Measurements from ENCODE around the gene COL15A1. TPM values are rescaled to one million over a fixed set of nuclear protein-coding genes. Genes with fewer than 3 reads are reported as not detected.
"Not testable (repeated sequence)": the region's sequence is repeated elsewhere in the genome, so short reads cannot be mapped to it uniquely, and the experiment has no call there.

The COL15A1 gene
- total and polyA plus RNA-seq, 3 experiments from 2014 or later = 0.07 TPM; not detected in 2

DNA sequence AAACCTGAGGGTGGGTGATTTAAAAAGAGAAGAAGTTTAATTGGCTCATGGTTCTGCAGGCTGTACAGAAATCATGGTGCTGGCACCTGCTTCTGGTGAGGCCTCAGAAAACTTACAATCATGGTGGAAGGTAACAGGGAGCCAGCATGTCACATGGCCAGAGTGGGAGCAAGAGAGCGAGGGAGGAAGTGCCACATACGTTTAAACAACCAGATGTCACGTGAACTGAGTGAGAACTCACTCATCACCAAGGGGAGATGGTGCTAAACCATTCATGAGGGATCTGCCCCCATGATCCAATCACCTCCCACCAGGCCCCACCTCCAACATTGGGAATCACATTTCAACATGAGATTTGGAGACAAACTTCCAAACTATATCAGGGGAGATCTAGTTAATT, 41.9 kb upstream of the COL15A1 start:
- H3K27me3 Mint-ChIP-seq = peaks cover 6 to 13% of the 10 kb centered on the region in 2 donors
- CTCF ChIA-PET = not testable (repeated sequence)

DNA sequence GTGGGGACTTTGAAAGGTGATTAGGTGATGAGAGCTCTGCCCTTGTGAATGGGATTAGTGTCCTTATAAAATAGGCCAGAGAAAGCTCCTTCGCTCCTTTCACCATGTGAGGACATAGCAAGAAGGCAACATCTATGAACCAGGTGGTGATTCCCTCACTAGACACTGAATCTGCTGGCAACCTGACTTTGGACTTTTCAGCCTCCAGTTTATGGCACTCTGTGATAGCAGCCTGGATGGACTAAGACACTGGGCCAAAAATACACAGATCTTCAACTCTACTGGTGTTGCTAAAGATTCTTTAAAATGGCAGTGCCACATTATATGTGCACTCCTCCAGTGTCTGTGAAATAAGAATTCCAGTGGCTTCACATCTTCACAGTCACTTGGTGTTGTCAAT, 41.2 kb upstream of the COL15A1 start:
- Mint-ChIP-seq H3K27ac (no peak overlapping the region), H3K4me3 (no peak overlapping the region), H3K27me3 (peaks cover 6 to 8% of the 10 kb centered on the region in 2 donors), H3K36me3 (no peaks in the 10 kb centered on the region), H3K9me3 (no peaks in the 10 kb centered on the region), H3K4me1 (no peaks in the 10 kb centered on the region)
- no peaks in the 10 kb centered on the region for H3K9me3 ChIP-seq (ENCODE audit: low read length)
- ChIA-PET CTCF (no interaction called here), POLR2A (no interaction called here)
- no peak overlapping the region for H3K4me3 ChIP-seq (ENCODE audit: low read length)
- H3K27ac ChIP-seq (ENCODE audit: low read depth, low read length) = no peak overlapping the region
- H3K36me3 ChIP-seq (ENCODE audit: insufficient read depth, low read length) = no peaks in the 10 kb centered on the region
- DNase-seq = no peak
- no peaks in the 10 kb centered on the region for H3K4me1 ChIP-seq (ENCODE audit: insufficient read depth, low read length)
- H3K27me3 ChIP-seq (ENCODE audit: insufficient read depth, low read length, poor library complexity, severe bottlenecking) = no peaks in the 10 kb centered on the region

More for the DNA sequence above, 41.9 kb upstream of the COL15A1 start:
- POLR2A ChIA-PET; H3K27ac ChIP-seq (ENCODE audit: low read depth, low read length); H3K4me3 Mint-ChIP-seq; H3K4me3 ChIP-seq (ENCODE audit: low read length); H3K9me3 ChIP-seq (ENCODE audit: low read length); H3K36me3 ChIP-seq (ENCODE audit: insufficient read depth, low read length); H3K27ac Mint-ChIP-seq; H3K9me3 Mint-ChIP-seq; H3K36me3 Mint-ChIP-seq; H3K27me3 ChIP-seq (ENCODE audit: insufficient read depth, low read length, poor library complexity, severe bottlenecking); DNase-seq; H3K4me1 ChIP-seq (ENCODE audit: insufficient read depth, low read length); H3K4me1 Mint-ChIP-seq: not testable (repeated sequence)

DNA sequence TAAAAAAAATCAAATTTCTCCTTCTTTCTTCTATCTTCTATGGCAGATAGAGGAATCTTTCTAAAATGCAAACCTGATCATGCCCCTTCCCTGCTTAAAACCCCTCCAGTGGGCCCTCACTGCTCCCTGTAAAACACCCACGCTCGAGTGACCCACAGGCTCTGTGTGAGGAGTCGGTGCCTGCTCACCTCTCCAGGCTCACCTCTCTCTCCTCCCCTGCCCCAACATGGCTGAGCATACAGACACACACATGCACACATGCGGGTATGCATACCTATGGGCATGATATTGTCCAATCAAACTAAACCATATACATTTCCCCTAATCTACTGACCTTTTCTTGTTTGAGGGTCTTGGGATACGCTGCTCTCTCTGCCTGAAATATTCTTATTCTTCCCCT, 40.8 kb upstream of the COL15A1 start:
- Histone ChIP-seq H3K27me3 (ENCODE audit: insufficient read depth, low read length, poor library complexity, severe bottlenecking) (no peaks in the 10 kb centered on the region), H3K9me3 (ENCODE audit: low read length) (no peaks in the 10 kb centered on the region), H3K27ac (ENCODE audit: low read depth, low read length) (no peak overlapping the region), H3K36me3 (ENCODE audit: insufficient read depth, low read length) (no peaks in the 10 kb centered on the region), H3K4me3 (ENCODE audit: low read length) (no peak overlapping the region), H3K4me1 (ENCODE audit: insufficient read depth, low read length) (no peaks in the 10 kb centered on the region)
- Mint-ChIP-seq H3K9me3 (no peaks in the 10 kb centered on the region), H3K27ac (peak overlapping the region in 1 of 8 donors; percentile 76), H3K4me1 (no peaks in the 10 kb centered on the region), H3K36me3 (no peaks in the 10 kb centered on the region), H3K27me3 (peaks cover 6 to 7% of the 10 kb centered on the region in 2 donors), H3K4me3 (no peak overlapping the region)
- CTCF ChIA-PET = no interaction called here
- POLR2A ChIA-PET = no interaction called here
- DNase-seq = no peak

DNA sequence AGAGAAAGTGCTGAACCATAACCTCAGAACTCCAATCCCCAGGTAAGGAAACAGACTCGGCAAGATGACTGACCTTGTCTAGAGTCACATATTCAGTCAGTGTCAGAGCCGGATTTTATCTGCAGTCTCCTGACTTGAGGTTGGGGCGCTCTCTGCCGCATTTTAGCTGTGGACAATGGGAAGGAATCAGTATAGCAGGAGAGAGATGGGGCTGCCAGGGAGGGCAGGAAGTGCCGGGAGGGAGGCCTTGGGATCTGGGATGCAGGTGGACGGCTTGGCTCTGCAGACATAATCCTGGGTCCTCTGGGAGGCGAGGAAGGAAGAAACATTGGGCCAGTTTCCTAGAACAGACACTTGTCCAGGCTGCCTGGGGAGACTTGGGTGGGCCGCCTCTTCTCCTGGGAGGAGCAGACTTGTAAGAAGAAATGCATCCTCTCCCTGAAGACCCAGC, 39.7 kb upstream of the COL15A1 start:
- CTCF ChIA-PET = no interaction called here
- H3K4me3 Mint-ChIP-seq = no peak overlapping the region

DNA sequence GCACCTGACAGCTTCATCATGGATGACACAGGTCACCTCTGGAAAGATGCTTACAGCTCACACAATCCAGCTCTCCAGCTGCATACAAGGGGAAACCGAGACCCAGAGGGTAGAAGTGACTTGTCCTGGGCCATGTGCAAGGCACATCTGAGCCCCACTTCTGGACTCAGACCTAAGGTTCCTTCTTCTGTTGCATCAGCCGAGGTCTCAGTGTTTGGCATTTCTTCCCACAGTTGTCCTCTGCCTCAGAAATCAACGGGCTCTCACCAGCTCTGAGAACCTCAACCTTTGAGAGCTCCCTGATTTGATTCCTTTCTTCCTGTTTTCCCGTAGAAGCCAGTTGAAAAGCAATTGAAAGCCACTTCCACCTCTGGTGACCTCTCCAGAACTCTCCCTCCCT, 38.7 kb upstream of the COL15A1 start:
- Histone ChIP-seq H3K27ac (ENCODE audit: low read depth, low read length) (no peak overlapping the region), H3K36me3 (ENCODE audit: insufficient read depth, low read length) (no peaks in the 10 kb centered on the region), H3K4me1 (ENCODE audit: insufficient read depth, low read length) (no peaks in the 10 kb centered on the region), H3K9me3 (ENCODE audit: low read length) (no peaks in the 10 kb centered on the region), H3K27me3 (ENCODE audit: insufficient read depth, low read length, poor library complexity, severe bottlenecking) (no peaks in the 10 kb centered on the region), H3K4me3 (ENCODE audit: low read length) (no peak overlapping the region)
- H3K27me3 Mint-ChIP-seq = peaks cover 3 to 6% of the 10 kb centered on the region in 2 donors
- H3K4me1 Mint-ChIP-seq = no peaks in the 10 kb centered on the region
- DNase-seq = no peak
- ChIA-PET CTCF (interaction anchor here (1.3 kb wide), 1 partner anchor 56 kb away, joined by 3 read pairs; no protein-coding TSS in a partner anchor), POLR2A (no interaction called here)
- no peaks in the 10 kb centered on the region for H3K36me3 Mint-ChIP-seq
- no peaks in the 10 kb centered on the region for H3K9me3 Mint-ChIP-seq
- no peak overlapping the region for H3K4me3 Mint-ChIP-seq
- H3K27ac Mint-ChIP-seq = no peak overlapping the region

More for the DNA sequence above, 39.7 kb upstream of the COL15A1 start:
- Histone ChIP-seq H3K27ac (ENCODE audit: low read depth, low read length) (no peak overlapping the region), H3K36me3 (ENCODE audit: insufficient read depth, low read length) (no peaks in the 10 kb centered on the region), H3K27me3 (ENCODE audit: insufficient read depth, low read length, poor library complexity, severe bottlenecking) (no peaks in the 10 kb centered on the region), H3K4me1 (ENCODE audit: insufficient read depth, low read length) (no peaks in the 10 kb centered on the region), H3K4me3 (ENCODE audit: low read length) (no peak overlapping the region), H3K9me3 (ENCODE audit: low read length) (no peaks in the 10 kb centered on the region)
- Mint-ChIP-seq H3K27ac (no peak overlapping the region), H3K36me3 (no peaks in the 10 kb centered on the region), H3K9me3 (no peaks in the 10 kb centered on the region), H3K4me1 (no peaks in the 10 kb centered on the region), H3K27me3 (peaks cover 3 to 6% of the 10 kb centered on the region in 2 donors)
- POLR2A ChIA-PET = no interaction called here
- no peak for DNase-seq

DNA sequence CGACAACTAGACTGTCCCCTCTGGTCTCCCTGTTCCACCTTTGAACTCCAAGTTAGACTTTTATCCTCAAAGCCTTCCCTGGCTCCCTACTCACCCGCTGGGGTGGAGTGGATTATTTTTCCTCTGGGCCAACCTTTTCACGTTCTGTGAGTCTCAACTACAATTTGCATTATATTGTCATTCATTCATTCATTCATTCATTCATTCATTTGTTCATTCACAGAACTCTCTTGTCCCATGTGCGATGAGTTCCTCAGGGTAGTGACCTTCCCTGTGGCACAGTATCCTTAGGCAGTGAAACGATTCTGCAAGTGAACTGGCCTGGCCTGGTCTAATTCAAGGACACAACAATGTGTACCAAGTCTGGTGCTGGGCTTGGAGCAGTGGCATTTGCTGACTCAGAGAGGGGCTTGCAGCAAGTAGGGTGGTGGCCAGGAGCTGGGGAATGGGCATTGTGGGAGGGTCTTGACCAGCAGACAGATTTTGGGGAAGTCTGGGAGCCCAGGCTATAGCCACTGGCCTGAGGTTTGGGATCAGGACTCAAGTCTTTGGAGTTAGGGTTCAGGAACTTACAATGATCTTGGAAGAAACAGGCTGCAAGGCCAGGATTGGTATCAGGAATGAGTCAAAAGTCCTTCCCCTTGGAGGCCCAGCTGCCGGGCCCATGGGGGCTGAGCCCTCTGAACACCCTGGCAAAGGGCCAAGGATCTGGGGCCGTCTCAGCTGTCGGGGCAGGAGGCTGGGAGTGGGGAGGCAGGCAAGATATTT, 37.2 kb upstream of the COL15A1 start:
- no peaks in the 10 kb centered on the region for H3K4me1 Mint-ChIP-seq

DNA sequence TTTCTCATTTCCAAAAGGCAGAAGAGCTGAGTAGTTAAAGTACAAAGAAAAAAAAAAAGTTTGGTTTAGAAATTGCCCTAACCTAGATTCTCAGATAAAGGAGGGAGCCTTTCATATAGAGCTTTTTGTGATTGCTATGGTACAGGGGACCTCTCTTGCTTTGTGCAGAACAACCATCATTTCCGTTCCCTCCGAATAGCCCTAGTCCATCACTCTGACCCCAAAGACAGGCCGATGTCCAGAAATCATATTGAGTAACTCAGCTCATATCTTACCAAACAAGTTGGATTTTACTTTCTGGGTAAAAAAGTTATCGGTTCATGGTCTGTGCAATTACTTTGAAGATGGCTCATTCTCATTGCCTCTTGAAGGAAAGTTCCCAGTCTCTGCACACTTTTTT, 36.7 kb upstream of the COL15A1 start:
- Histone ChIP-seq H3K27me3 (ENCODE audit: insufficient read depth, low read length, poor library complexity, severe bottlenecking) (no peaks in the 10 kb centered on the region), H3K36me3 (ENCODE audit: insufficient read depth, low read length) (no peaks in the 10 kb centered on the region), H3K27ac (ENCODE audit: low read depth, low read length) (no peak overlapping the region), H3K9me3 (ENCODE audit: low read length) (no peaks in the 10 kb centered on the region), H3K4me1 (ENCODE audit: insufficient read depth, low read length) (no peaks in the 10 kb centered on the region), H3K4me3 (ENCODE audit: low read length) (no peak overlapping the region)
- Mint-ChIP-seq H3K36me3 (no peaks in the 10 kb centered on the region), H3K4me3 (no peak overlapping the region), H3K4me1 (no peaks in the 10 kb centered on the region), H3K9me3 (no peaks in the 10 kb centered on the region), H3K27ac (no peak overlapping the region), H3K27me3 (peaks cover 3 to 7% of the 10 kb centered on the region in 2 donors)
- DNase-seq = no peak
- CTCF ChIA-PET = no interaction called here
- POLR2A ChIA-PET = no interaction called here

More for the DNA sequence above, 37.2 kb upstream of the COL15A1 start:
- no peaks in the 10 kb centered on the region for H3K4me1 ChIP-seq (ENCODE audit: insufficient read depth, low read length)
- Mint-ChIP-seq H3K9me3 (no peaks in the 10 kb centered on the region), H3K27ac (no peak overlapping the region), H3K36me3 (no peaks in the 10 kb centered on the region), H3K4me3 (no peak overlapping the region), H3K27me3 (peaks cover 3 to 4% of the 10 kb centered on the region in 2 donors)
- no peak for DNase-seq
- H3K27me3 ChIP-seq (ENCODE audit: insufficient read depth, low read length, poor library complexity, severe bottlenecking) = no peaks in the 10 kb centered on the region
- H3K36me3 ChIP-seq (ENCODE audit: insufficient read depth, low read length) = no peaks in the 10 kb centered on the region
- CTCF ChIA-PET = interaction anchor here (1.3 kb wide), 1 partner anchor 57 kb away, joined by 3 read pairs; no protein-coding TSS in a partner anchor
- POLR2A ChIA-PET = no interaction called here
- no peak overlapping the region for H3K27ac ChIP-seq (ENCODE audit: low read depth, low read length)
- no peak overlapping the region for H3K4me3 ChIP-seq (ENCODE audit: low read length)
- H3K9me3 ChIP-seq (ENCODE audit: low read length) = no peaks in the 10 kb centered on the region

DNA sequence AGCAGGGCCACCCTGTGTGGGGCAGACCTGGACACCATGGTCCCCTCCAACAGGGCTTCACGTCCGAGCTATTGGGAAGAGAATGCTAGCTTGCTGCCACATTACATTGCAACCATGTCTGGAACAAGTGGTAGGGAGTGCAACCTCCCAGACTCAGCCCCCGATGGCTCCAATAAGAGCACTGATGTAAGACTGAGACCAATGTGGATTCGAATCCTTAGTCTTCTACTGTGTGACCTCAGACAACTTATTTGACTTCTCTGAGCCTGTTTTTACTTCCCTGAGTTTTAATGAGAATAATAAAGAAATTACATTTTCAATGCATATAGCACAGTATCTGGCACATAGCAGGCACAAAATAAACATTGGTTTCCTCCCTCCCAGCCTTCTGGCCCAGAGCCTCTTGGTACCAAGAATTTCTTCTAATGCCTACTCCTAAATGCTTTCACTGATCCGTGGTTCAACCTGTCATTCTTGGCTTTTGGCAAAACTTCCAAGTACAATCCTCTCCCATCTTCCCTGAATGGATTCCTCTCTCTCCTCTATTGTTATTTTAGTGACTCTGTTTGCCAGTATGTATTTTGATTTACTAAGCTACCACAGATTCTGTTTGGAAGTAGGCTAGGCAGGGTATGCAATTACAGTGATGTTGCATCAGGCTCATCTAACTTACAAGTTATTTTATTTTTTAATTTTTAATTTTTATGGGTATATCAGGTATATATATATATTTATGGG, 34.6 kb upstream of the COL15A1 start:
- H3K27me3 ChIP-seq (ENCODE audit: insufficient read depth, low read length, poor library complexity, severe bottlenecking) = no peaks in the 10 kb centered on the region
- H3K27ac Mint-ChIP-seq = no peak overlapping the region
- H3K4me3 ChIP-seq (ENCODE audit: low read length) = no peak overlapping the region
- H3K27me3 Mint-ChIP-seq = peaks cover 0 to 4% of the 10 kb centered on the region in 2 donors
- DNase-seq = no peak
- no peaks in the 10 kb centered on the region for H3K9me3 ChIP-seq (ENCODE audit: low read length)
- no peaks in the 10 kb centered on the region for H3K36me3 Mint-ChIP-seq
- H3K4me1 ChIP-seq (ENCODE audit: insufficient read depth, low read length) = no peaks in the 10 kb centered on the region
- H3K36me3 ChIP-seq (ENCODE audit: insufficient read depth, low read length) = no peaks in the 10 kb centered on the region
- H3K4me1 Mint-ChIP-seq = no peaks in the 10 kb centered on the region
- no peaks in the 10 kb centered on the region for H3K9me3 Mint-ChIP-seq
- no peak overlapping the region for H3K4me3 Mint-ChIP-seq
- POLR2A ChIA-PET = no interaction called here
- CTCF ChIA-PET = no interaction called here
- no peak overlapping the region for H3K27ac ChIP-seq (ENCODE audit: low read depth, low read length)
